GM19025 (cell line): ENCODE data around the gene SH3GL3.

Experiments
- ATAC-seq: cut with Tn5 transposase; IDR thresholded peaks from one replicate; pipeline ENCODE4 v1.9.1; 2021; ENCODE audit warnings: mild to moderate bottlenecking, low read depth, moderate library complexity; ENCODE audit not compliant: unreplicated experiment

Gene SH3GL3

GRCh38 chr15:83499476-83499875 is 52.3 kb downstream of the SH3GL3 start:
- ATAC-seq = no peak

- ATAC-seq = no peak
Measured at GRCh38 chr15:83503595-83504364, 56.6 kb downstream of the SH3GL3 start.

- ATAC-seq = no peak
Measured at GRCh38 chr15:83504365-83504764, 57.2 kb downstream of the SH3GL3 start.

- no peak for ATAC-seq
Measured at GRCh38 chr15:83510001-83510400, 62.9 kb downstream of the SH3GL3 start.

- ATAC-seq = no peak
Measured at GRCh38 chr15:83512459-83512858, 65.3 kb downstream of the SH3GL3 start.

GRCh38 chr15:83514584-83514983 is 67.4 kb downstream of the SH3GL3 start:
- ATAC-seq = no peak

GRCh38 chr15:83515164-83515563 is 68.0 kb downstream of the SH3GL3 start:
- no peak for ATAC-seq

- ATAC-seq = no peak
Measured at GRCh38 chr15:83516935-83517334, 69.8 kb downstream of the SH3GL3 start.

- ATAC-seq = no peak
Measured at GRCh38 chr15:83526319-83526718, 79.2 kb downstream of the SH3GL3 start.

- no peak for ATAC-seq
Measured at GRCh38 chr15:83533410-83533962, 86.3 kb downstream of the SH3GL3 start.

GRCh38 chr15:83537606-83538005 is 90.5 kb downstream of the SH3GL3 start:
- ATAC-seq = no peak

GRCh38 chr15:83538682-83539081 is 91.5 kb downstream of the SH3GL3 start:
- no peak for ATAC-seq

GRCh38 chr15:83545804-83546511 is 98.8 kb downstream of the SH3GL3 start:
- ATAC-seq = no peak

GRCh38 chr15:83546512-83546888 is 99.4 kb downstream of the SH3GL3 start:
- ATAC-seq = no peak

GRCh38 chr15:83547168-83547567 is 100.0 kb downstream of the SH3GL3 start:
- no peak for ATAC-seq

GRCh38 chr15:83549623-83550022 is 102.5 kb downstream of the SH3GL3 start:
- ATAC-seq = no peak

- ATAC-seq = no peak
Measured at GRCh38 chr15:83554558-83554957, 107.4 kb downstream of the SH3GL3 start.

GRCh38 chr15:83555383-83555782 is 108.2 kb downstream of the SH3GL3 start:
- ATAC-seq = no peak

GRCh38 chr15:83556068-83556467 is 108.9 kb downstream of the SH3GL3 start:
- ATAC-seq = no peak

GRCh38 chr15:83556754-83557153 is 109.6 kb downstream of the SH3GL3 start:
- no peak for ATAC-seq

GRCh38 chr15:83558146-83558545 is 111.0 kb downstream of the SH3GL3 start:
- ATAC-seq = no peak
